PFSK-1 (cell line): ENCODE measurements around the gene IGSF21.

Experiments
- POLR2AphosphoS5 ChIP-seq: IDR thresholded peaks from 2 replicates; pipeline ENCODE4 v1.6.1; 2012; ENCODE audit warnings: low read depth, mild to moderate bottlenecking, control low read depth, low read length, moderate library complexity
- SIN3A ChIP-seq: IDR thresholded peaks from 2 replicates; pipeline ENCODE4 v1.6.1; 2012; ENCODE audit warnings: mild to moderate bottlenecking, low read length, moderate library complexity, borderline replicate concordance; ENCODE audit not compliant: insufficient read depth
- TAF1 ChIP-seq: IDR thresholded peaks from 2 replicates; pipeline ENCODE4 v1.6.1; 2012; ENCODE audit warnings: low read length, control low read depth, borderline replicate concordance; ENCODE audit not compliant: insufficient read depth

DNA sequence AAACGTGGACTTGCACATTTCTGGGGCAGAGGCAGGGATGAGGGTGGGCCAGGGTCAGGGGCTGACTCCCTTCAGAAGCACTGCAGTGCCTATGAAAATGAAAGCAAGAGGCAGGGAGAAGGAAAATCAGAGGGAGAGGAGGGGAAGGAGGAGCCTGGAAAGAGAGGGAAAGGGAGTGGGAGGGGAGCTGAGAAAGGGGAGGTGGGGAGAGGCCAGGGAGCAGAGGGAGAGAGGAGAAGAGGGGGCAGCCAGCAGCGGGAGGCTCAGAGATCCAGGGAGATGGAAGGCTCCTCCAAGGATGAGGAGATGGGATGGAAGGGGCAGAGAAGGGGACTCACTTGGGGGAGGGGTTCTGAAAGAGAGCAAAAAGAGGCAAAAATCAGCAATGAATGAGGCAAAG is 276.9 kb downstream of the IGSF21 start:
- no peak for TF ChIP-seq POLR2AphosphoS5
- TF ChIP-seq TAF1, result no peak
- no peak for TF ChIP-seq SIN3A
